B cell (primary cell): ENCODE data around the gene KCNIP1. TPM values are rescaled to one million over a fixed set of nuclear protein-coding genes. Genes with fewer than 3 reads are reported as not detected.

ENCODE experiments used
- ATAC-seq: fragments of 200-7000 bp; cut with Tn5 transposase; one replicate; pipeline ENCODE4 v1.10.0; 2021; ENCODE audit warnings: low read depth, mild to moderate bottlenecking, moderate number of reproducible peaks, moderate library complexity
- CTCF ChIA-PET: fragments of 350-600 bp; sonication (Branson Sonifier 250); formaldehyde crosslinking; loops from one replicate; lab custom pipeline; 2021; ENCODE audit warnings: antibody characterized with exemption, inconsistent platforms; lab: Charles Lee
- POLR2A ChIA-PET: fragments of 350-600 bp; sonication (Branson Sonifier 250); formaldehyde crosslinking; loops from one replicate; lab custom pipeline; 2021; ENCODE audit warnings: antibody characterized with exemption; lab: Charles Lee
- DNase-seq: peaks from one replicate; pipeline ENCODE4 v3.0.0; 2013
- H2AFZ ChIP-seq: 2 replicates; pipeline ENCODE4 v1.6.1; 2012; ENCODE audit warnings: mild to moderate bottlenecking, low read depth, low read length; ENCODE audit not compliant: insufficient read depth, poor library complexity, severe bottlenecking
- H3K27ac ChIP-seq, 2 donors: 1 replicate in 1 of 2; 2 replicates in 1 of 2; pipeline ENCODE4 v1.5.1; 2012 to 2013; ENCODE audit warnings: low read length in 2 of 2, mild to moderate bottlenecking in 2 of 2, moderate library complexity in 1 of 2
- H3K27me3 ChIP-seq, 4 experiments: fragments of 200-600 bp in 1 of 4; sonication (generic) in 1 of 4; replicated peaks in 1 of 4; 1 replicate in 2 of 4; 2 replicates in 2 of 4; pipeline versions ENCODE4 v1.6.1 to v1.7.0; 2013 to 2016; ENCODE audit warnings: low read length in 3 of 4, mild to moderate bottlenecking in 2 of 4, mixed read lengths in 1 of 4, moderate library complexity in 1 of 4; ENCODE audit not compliant: insufficient read depth in 4 of 4, control insufficient read depth in 3 of 4; ENCODE audit errors: control extremely low read depth in 1 of 4
- H3K36me3 ChIP-seq, 2 experiments: replicated peaks in 1 of 2; 1 replicate in 1 of 2; 2 replicates in 1 of 2; pipeline versions ENCODE4 v1.6.1 to v1.7.1; 2013; ENCODE audit warnings: low read length in 1 of 2; ENCODE audit not compliant: insufficient read depth in 2 of 2, control insufficient read depth in 1 of 2; ENCODE audit errors: control extremely low read depth in 1 of 2, extremely low read depth in 1 of 2
- H3K4me1 ChIP-seq, 2 donors: fragments of 200-600 bp in 1 of 2; sonication (generic) in 1 of 2; 1 replicate in 1 of 2; 2 replicates in 1 of 2; pipeline versions ENCODE4 v1.5.1 to v1.6.1; 2013 to 2017; ENCODE audit warnings: low read length in 2 of 2; ENCODE audit not compliant: control insufficient read depth in 2 of 2, insufficient read depth in 2 of 2
- H3K4me2 ChIP-seq: replicated peaks from 2 replicates; pipeline ENCODE3; 2012; ENCODE audit warnings: mild to moderate bottlenecking, low read depth, low read length; ENCODE audit not compliant: poor library complexity, severe bottlenecking
- H3K4me3 ChIP-seq, 5 experiments: fragments of 200-600 bp in 1 of 5; sonication (generic) in 1 of 5; 1 replicate in 3 of 5; 2 replicates in 2 of 5; pipeline versions ENCODE4 v1.5.1 to v1.7.0; 2011 to 2016; ENCODE audit warnings: low read length in 4 of 5, mild to moderate bottlenecking in 4 of 5, low read depth in 2 of 5, control low read depth in 1 of 5, moderate library complexity in 1 of 5; ENCODE audit not compliant: insufficient read depth in 1 of 5; ENCODE audit errors: control extremely low read depth in 1 of 5, extremely low read depth in 1 of 5
- H3K79me2 ChIP-seq: fragments of 200-600 bp; sonication (generic); one replicate; pipeline ENCODE4 v1.6.0; 2016; ENCODE audit warnings: low read length; ENCODE audit not compliant: control insufficient read depth, insufficient read depth
- H3K9ac ChIP-seq: fragments of 200-600 bp; sonication (generic); 2 replicates; pipeline ENCODE4 v1.6.1; 2017; ENCODE audit warnings: mild to moderate bottlenecking, low read length, moderate library complexity
- H3K9me3 ChIP-seq, 3 donors: one replicate each; pipeline versions ENCODE4 v1.6.1 to v1.7.1; 2013; ENCODE audit warnings: low read length in 2 of 3; ENCODE audit not compliant: control insufficient read depth in 2 of 3, insufficient read depth in 1 of 3; ENCODE audit errors: control extremely low read depth in 1 of 3
- H4K20me1 ChIP-seq: 2 replicates; pipeline ENCODE4 v1.6.0; 2012; ENCODE audit warnings: mild to moderate bottlenecking, low read length; ENCODE audit not compliant: insufficient read depth, control insufficient read depth, poor library complexity, severe bottlenecking
- H3K27ac Mint-ChIP-seq: one replicate; pipeline ENCODE4 v1.8.0; 2021; ENCODE audit warnings: mixed read lengths
- H3K27me3 Mint-ChIP-seq: one replicate; pipeline ENCODE4 v1.8.0; 2021; ENCODE audit warnings: mixed read lengths
- H3K4me1 Mint-ChIP-seq: one replicate; pipeline ENCODE4 v1.8.0; 2021; ENCODE audit warnings: mixed read lengths
- H3K4me3 Mint-ChIP-seq: one replicate; pipeline ENCODE4 v1.8.0; 2021; ENCODE audit warnings: mixed read lengths
- H3K9me3 Mint-ChIP-seq: one replicate; pipeline ENCODE4 v1.8.0; 2022; ENCODE audit warnings: mixed read lengths; ENCODE audit not compliant: insufficient read depth
- EZH2 ChIP-seq: IDR thresholded peaks from 2 replicates; pipeline ENCODE4 v1.6.1; 2012; ENCODE audit warnings: borderline replicate concordance, low read depth, mild to moderate bottlenecking, moderate library complexity, low read length; ENCODE audit not compliant: insufficient read depth, poor library complexity, severe bottlenecking
- WGBS: methylation state at CpG from one replicate; pipeline ENCODE4 v1.1.5; 2013; ENCODE audit warnings: missing lambda C conversion rate; ENCODE audit not compliant: insufficient coverage; 5-methylcytosine and 5-hydroxymethylcytosine counted together
- intact Hi-C: fragments of 100-400 bp; cut with micrococcal nuclease; formaldehyde crosslinking; loops from one replicate; pipeline ENCODE4 v1.10.0; 2022
- polyA plus RNA-seq: library from polyadenylated mRNA; depleted of rRNA; stranded (reverse); fragments of >200 nt; gene quantifications from 2 replicates; pipeline ENCODE4 v1.2.3, GENCODE V29; 2012
- total RNA-seq, 2 donors: library from RNA; stranded (reverse); fragments of 120-200 nt in 1 of 2; gene quantifications; 1 replicate in 1 of 2; 2 replicates in 1 of 2; pipeline versions ENCODE4 v1.2.3 to v1.2.4, GENCODE V29; 2013 to 2022
- TF ChIP-seq, protein P1 (sequence below): fragments of 200-600 bp; IDR thresholded peaks from one replicate; pipeline ENCODE4 v1.8.0; 2022; ENCODE audit warnings: antibody characterized with exemption, mild to moderate bottlenecking

Gene KCNIP1
- total and polyA plus RNA-seq, 2 donors (not counting 1 experiment from before 2014, with no cell fraction given): not detected

DNA sequence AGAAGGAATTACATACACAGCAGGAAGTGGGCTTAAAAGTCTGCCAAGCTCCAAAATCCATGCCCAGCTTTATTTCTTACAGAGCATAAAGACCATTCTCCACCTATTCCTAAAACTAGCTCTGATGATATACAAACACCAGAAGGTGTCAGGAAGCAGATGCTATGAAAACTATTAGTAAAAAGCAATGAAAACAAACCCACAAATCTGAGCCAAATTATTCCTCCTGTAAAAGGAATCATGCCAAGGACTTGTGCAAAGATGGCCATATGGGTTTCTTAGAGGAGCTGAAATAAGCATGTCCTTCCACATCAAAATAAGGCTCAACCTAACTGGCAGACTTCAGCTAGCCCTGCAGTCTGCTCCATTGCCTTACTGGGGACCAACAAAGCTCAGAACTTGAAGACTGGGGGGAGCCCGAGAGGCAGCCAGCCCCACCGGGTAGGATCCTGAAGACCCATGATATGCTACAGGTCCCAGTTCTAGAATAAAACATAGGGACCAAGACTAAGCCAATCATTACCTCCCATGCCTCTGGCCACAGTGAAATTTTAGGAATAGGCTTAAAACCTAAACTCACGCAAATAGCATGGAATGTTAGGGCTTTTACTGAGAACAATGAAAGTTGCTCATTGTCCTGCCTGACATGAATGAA, 236.9 kb downstream of the KCNIP1 start:
- peaks cover under 1% of the 10 kb centered on the region for H3K9me3 Mint-ChIP-seq
- no peak overlapping the region for H3K4me3 Mint-ChIP-seq
- peaks cover 39% of the 10 kb centered on the region for H3K27me3 Mint-ChIP-seq
- ChIA-PET CTCF (interaction anchor here (0.7 kb wide), 1 partner anchor 51 kb away, joined by 3 read pairs; no protein-coding TSS in a partner anchor), POLR2A (no interaction called here)
- ATAC-seq: no peak
- H3K27ac Mint-ChIP-seq: no peak overlapping the region
- no peak overlapping the region for H2AFZ ChIP-seq
- H3K9me3 ChIP-seq: peaks cover 0 to 6% (median 0%) of the 10 kb centered on the region in 3 donors
- no peaks in the 10 kb centered on the region for H3K79me2 ChIP-seq
- intact Hi-C loops: no loop called here
- no peaks in the 10 kb centered on the region for H3K36me3 ChIP-seq
- no peak overlapping the region for H3K27ac ChIP-seq
- H4K20me1 ChIP-seq: no peaks in the 10 kb centered on the region
- peaks cover 3% of the 10 kb centered on the region for H3K4me1 Mint-ChIP-seq
- TF ChIP-seq, protein P1, sequence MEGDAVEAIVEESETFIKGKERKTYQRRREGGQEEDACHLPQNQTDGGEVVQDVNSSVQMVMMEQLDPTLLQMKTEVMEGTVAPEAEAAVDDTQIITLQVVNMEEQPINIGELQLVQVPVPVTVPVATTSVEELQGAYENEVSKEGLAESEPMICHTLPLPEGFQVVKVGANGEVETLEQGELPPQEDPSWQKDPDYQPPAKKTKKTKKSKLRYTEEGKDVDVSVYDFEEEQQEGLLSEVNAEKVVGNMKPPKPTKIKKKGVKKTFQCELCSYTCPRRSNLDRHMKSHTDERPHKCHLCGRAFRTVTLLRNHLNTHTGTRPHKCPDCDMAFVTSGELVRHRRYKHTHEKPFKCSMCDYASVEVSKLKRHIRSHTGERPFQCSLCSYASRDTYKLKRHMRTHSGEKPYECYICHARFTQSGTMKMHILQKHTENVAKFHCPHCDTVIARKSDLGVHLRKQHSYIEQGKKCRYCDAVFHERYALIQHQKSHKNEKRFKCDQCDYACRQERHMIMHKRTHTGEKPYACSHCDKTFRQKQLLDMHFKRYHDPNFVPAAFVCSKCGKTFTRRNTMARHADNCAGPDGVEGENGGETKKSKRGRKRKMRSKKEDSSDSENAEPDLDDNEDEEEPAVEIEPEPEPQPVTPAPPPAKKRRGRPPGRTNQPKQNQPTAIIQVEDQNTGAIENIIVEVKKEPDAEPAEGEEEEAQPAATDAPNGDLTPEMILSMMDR: no peak
- TF ChIP-seq EZH2: no peak
- DNase-seq: no peak
- WGBS: 100% methylated on average over 3 of the region's 3 CpGs
- H3K4me3 ChIP-seq: no peak overlapping the region
- H3K4me1 ChIP-seq: peaks cover 5 to 7% of the 10 kb centered on the region in 2 donors
- no peak overlapping the region for H3K4me2 ChIP-seq
- no peak overlapping the region for H3K9ac ChIP-seq
- peaks cover 0 to 19% (median under 1%) of the 10 kb centered on the region in 4 experiments for H3K27me3 ChIP-seq

GRCh38 chr5:170741801-170742200, 238.0 kb downstream of the KCNIP1 start:
- TF ChIP-seq, protein P1: no peak
- no peak for TF ChIP-seq EZH2
- no peak for ATAC-seq
- DNase-seq: no peak
- intact Hi-C loops: no loop called here
- H3K27ac Mint-ChIP-seq: no peak overlapping the region
- Histone ChIP-seq H3K4me3 (no peak overlapping the region), H3K9me3 (peaks cover 0 to 6% (median 0%) of the 10 kb centered on the region in 3 donors), H3K36me3 (no peaks in the 10 kb centered on the region), H3K27ac (no peak overlapping the region), H3K27me3 (peaks cover 0 to 22% (median 2%) of the 10 kb centered on the region in 4 experiments), H4K20me1 (no peaks in the 10 kb centered on the region), H3K4me1 (peaks cover 5 to 7% of the 10 kb centered on the region in 2 donors), H3K9ac (no peak overlapping the region), H3K4me2 (no peak overlapping the region), H2AFZ (no peak overlapping the region), H3K79me2 (no peaks in the 10 kb centered on the region)
- ChIA-PET CTCF (interaction anchor here (6.3 kb wide), 1 partner anchor 49 kb away, joined by 41 read pairs; no protein-coding TSS in a partner anchor), POLR2A (no interaction called here)
- WGBS: 90% methylated on average over 4 of the region's 8 CpGs
- H3K27me3 Mint-ChIP-seq: peaks cover 40% of the 10 kb centered on the region
- no peaks in the 10 kb centered on the region for H3K9me3 Mint-ChIP-seq
- H3K4me1 Mint-ChIP-seq: peaks cover 3% of the 10 kb centered on the region
- no peak overlapping the region for H3K4me3 Mint-ChIP-seq
